ENCODE data around the gene ZNF20. TPM values are rescaled to one million over a fixed set of nuclear protein-coding genes. Genes with fewer than 3 reads are reported as not detected.

The ZNF20 gene
- polyA plus RNA-seq, 3 donors = 7.2 to 8.6 (median 7.9) TPM

Other genes with a start within 250 kb of the ZNF20 start
- 10 to 100 TPM; 13.1 to 25.3 (median 18.3) TPM for gene ZNF700, start 215.2 kb downstream of the ZNF20 start, polyA plus RNA-seq (ENCODE audit: insufficient read length in 3 of 3)
- 10 to 100 TPM in 1 of 3 donors, 1 to 10 TPM in 2; 6.6 to 11.7 (median 9.1) TPM for gene ZNF763, start 175.3 kb downstream of the ZNF20 start, polyA plus RNA-seq (ENCODE audit: insufficient read length in 3 of 3)
- gene ZNF433, start 104.7 kb downstream of the ZNF20 start, polyA plus RNA-seq (ENCODE audit: insufficient read length in 3 of 3) = 10 to 100 TPM; 14.3 to 21.8 (median 17.9) TPM
- 1 to 10 TPM; 1.1 to 2.0 (median 1.9) TPM for gene ZNF878, start 87.4 kb downstream of the ZNF20 start, polyA plus RNA-seq (ENCODE audit: insufficient read length in 3 of 3)
- gene ZNF844, start 75.6 kb downstream of the ZNF20 start, polyA plus RNA-seq (ENCODE audit: insufficient read length in 3 of 3) = 10 to 100 TPM; 27.1 to 30.2 (median 29.8) TPM
- gene ZNF625, start 16.4 kb upstream of the ZNF20 start, polyA plus RNA-seq (ENCODE audit: insufficient read length in 3 of 3) = 10 to 100 TPM; 16.4 to 19.6 (median 18.4) TPM
- gene ZNF136, start 22.7 kb upstream of the ZNF20 start, polyA plus RNA-seq (ENCODE audit: insufficient read length in 3 of 3) = 10 to 100 TPM; 16.3 to 18.9 (median 18.4) TPM
- gene ZNF44, start 154.5 kb upstream of the ZNF20 start, polyA plus RNA-seq (ENCODE audit: insufficient read length in 3 of 3) = 10 to 100 TPM; 44.3 to 56.0 (median 52.8) TPM
- 1 to 10 TPM; 3.3 to 4.5 (median 4.2) TPM for gene ZNF563, start 193.3 kb upstream of the ZNF20 start, polyA plus RNA-seq (ENCODE audit: insufficient read length in 3 of 3)
- gene ZNF442, start 225.3 kb upstream of the ZNF20 start, polyA plus RNA-seq (ENCODE audit: insufficient read length in 3 of 3) = 1 to 10 TPM; 6.0 to 7.1 (median 6.3) TPM